Esophagus squamous epithelium (tissue), 4 donors: Measurements from ENCODE around the gene MARCHF11.

Source experiments
- POLR2A ChIP-seq, 4 donors: fragments of 450-650 bp; IDR thresholded peaks; one replicate each; pipeline ENCODE4 v1.6.1; 2017; ENCODE audit warnings: antibody characterized with exemption in 4 of 4, mild to moderate bottlenecking in 4 of 4, moderate library complexity in 3 of 4
- TF ChIP-seq, protein P1 (sequence below), 6 experiments: fragments of 450-650 bp in 4 of 6; fragments of 200-600 bp in 2 of 6; sonication (generic) in 2 of 6; IDR thresholded peaks; one replicate each; pipeline ENCODE4 v1.5.1; 2016 to 2019; ENCODE audit warnings: antibody characterized with exemption in 6 of 6, mild to moderate bottlenecking in 4 of 6, moderate library complexity in 4 of 6

DNA sequence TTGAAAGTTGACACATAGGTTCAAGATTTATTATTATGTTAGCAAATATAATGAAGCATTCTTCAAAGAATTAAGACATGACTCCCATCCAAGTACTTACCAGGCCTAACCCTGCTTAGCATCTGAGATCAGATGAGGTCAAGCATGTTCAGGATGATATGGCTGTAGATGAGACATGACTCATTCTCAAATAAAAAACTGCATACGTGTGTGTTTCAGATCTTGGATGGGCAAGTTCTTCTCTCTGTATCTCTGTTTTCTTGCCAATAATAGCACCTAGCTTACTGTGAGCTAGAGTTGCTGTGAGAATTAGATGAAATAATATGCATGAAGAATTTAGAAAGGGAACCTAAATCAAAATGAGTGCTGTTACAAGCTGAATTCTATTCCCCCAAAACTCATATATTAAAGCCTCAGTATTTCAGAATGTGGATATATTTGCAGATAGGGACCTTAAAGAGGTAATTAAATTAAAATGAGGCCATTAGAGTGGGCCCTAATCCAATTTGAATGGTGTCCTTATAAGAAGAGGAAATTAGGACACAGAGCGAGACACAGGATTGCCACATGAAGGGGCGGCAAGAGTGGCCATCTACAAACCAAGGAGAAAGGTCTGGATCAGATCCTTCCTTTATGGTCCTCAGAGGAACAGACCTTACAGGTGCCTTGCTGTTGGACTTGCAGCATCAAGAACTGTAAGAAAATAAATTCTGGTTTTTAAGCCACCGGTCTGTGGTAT lies 146.2 kb downstream of the MARCHF11 start:
- TF ChIP-seq, protein P1, sequence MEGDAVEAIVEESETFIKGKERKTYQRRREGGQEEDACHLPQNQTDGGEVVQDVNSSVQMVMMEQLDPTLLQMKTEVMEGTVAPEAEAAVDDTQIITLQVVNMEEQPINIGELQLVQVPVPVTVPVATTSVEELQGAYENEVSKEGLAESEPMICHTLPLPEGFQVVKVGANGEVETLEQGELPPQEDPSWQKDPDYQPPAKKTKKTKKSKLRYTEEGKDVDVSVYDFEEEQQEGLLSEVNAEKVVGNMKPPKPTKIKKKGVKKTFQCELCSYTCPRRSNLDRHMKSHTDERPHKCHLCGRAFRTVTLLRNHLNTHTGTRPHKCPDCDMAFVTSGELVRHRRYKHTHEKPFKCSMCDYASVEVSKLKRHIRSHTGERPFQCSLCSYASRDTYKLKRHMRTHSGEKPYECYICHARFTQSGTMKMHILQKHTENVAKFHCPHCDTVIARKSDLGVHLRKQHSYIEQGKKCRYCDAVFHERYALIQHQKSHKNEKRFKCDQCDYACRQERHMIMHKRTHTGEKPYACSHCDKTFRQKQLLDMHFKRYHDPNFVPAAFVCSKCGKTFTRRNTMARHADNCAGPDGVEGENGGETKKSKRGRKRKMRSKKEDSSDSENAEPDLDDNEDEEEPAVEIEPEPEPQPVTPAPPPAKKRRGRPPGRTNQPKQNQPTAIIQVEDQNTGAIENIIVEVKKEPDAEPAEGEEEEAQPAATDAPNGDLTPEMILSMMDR (IDR thresholded peaks at IDR 0.05): no peak
- TF ChIP-seq POLR2A (IDR thresholded peaks at IDR 0.05): no peak
